ENCODE measurements around the gene KLK14.

Gene KLK14

DNA sequence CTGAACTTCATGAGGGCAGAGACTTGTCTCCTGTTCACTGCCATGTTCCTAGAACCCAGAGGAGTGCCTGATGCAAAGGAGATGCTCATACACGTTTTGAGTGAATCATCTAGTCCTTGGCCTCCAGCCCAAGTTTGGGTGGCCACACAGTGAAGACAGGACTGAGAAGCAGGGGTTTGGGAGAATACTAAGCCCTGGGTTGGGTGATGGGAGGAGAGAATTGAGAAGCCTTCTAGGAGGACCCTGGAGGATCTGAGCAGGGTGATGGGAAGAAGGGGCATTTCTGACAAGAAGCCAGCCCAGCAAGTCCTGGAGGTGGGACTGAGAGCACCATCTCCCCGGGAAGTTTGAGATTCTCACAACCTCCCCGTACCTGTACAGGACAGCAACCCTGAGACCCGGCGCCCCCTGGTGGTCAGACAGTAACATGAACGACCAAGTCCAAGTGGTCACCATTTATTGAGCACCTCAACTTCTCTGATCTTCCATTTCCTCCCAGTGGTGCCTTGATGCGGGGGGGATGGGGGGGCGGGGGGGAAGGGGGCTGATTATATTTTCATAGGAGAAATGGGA, 14.6 kb upstream of the KLK14 start:
- Mint-ChIP-seq H3K4me1 (peaks cover 37% of the 10 kb centered on the region), H3K9me3 (no peaks in the 10 kb centered on the region), H3K27ac (peak overlapping the region in 1 of 2 donors; percentile 29), H3K27me3 (no peaks in the 10 kb centered on the region), H3K4me3 (no peak overlapping the region)
- ATAC-seq (peak; percentile 69), DNase-seq (peak; percentile 53 to 63)

DNA sequence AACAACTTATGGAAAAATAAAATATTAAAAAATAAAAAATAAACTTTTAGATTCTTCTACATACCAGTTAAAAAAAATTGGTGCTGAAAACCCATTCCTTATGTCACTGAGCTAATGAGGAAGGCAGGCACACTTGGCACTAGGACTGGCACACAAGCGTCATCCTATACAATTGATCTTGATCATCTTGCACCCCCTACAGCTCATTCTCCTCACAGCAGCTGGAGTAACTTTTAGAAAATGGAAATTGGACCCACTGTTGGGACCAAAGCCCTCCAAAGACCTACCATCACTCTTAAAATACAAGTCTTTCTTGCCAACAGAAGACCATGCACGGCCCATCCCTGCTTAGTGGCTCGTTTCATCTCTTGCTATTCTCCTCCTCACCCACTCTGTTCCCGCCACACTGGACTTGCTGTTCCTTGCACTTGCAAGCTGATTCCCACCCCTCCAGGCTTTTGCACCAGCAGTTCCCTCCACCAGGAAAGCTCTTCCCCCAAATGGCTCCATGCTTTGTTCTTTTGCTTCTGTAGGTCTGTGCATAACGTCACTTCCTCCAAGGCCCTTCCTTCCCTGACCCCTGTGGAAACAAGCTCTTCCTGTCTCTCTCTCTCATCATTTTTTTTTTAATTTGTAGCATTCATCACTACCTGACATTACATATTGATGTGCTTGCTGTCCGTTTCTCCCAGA, 13.9 kb upstream of the KLK14 start:
- Mint-ChIP-seq H3K4me3 (no peak overlapping the region), H3K27me3 (no peaks in the 10 kb centered on the region), H3K9me3 (no peaks in the 10 kb centered on the region), H3K27ac (no peak overlapping the region), H3K4me1 (peaks cover 37% of the 10 kb centered on the region)
- no peak for ATAC-seq
- DNase-seq, result no peak

DNA sequence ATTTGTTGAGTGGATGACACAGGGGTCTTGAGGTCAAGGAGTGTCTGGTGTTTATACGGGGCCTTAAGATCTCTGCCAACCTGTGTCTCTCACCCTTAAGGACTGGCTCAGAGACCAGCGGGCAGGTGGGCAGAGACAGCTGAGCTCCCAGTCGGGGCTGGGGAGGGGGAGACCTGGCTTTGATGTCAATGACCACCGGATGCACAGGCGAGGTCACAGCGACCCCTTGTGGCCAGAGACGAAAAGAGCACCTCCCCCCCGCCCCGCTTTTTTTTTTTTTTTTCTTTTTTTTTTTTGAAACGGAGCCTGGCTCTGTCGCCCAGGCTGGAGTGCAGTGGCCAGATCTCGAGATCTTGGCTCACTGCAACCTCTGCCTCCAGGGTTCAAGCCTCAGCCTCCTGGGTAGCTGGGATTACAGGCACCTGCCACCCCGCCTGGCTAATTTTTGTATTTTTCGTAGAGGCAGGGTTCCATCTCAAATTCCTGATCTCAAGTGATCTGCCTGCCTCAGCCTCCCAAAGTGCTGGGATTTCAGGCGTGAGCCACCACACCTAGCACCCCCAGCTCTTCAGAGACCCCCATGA, 12.1 kb upstream of the KLK14 start:
- Mint-ChIP-seq H3K4me1 (peaks cover 34% of the 10 kb centered on the region), H3K27ac (no peak overlapping the region), H3K9me3 (no peaks in the 10 kb centered on the region), H3K4me3 (no peak overlapping the region), H3K27me3 (no peaks in the 10 kb centered on the region)
- ATAC-seq, result no peak
- no peak for DNase-seq

- Mint-ChIP-seq H3K4me1 (peaks cover 25% of the 10 kb centered on the region), H3K27me3 (no peaks in the 10 kb centered on the region), H3K9me3 (no peaks in the 10 kb centered on the region), H3K27ac (peak overlapping the region in 1 of 2 donors; percentile 93), H3K4me3 (no peak overlapping the region)
- DNase-seq (no peak), ATAC-seq (no peak)
These were observed 11.0 kb upstream of the KLK14 start for GRCh38 chr19:51093510-51094345.

DNA sequence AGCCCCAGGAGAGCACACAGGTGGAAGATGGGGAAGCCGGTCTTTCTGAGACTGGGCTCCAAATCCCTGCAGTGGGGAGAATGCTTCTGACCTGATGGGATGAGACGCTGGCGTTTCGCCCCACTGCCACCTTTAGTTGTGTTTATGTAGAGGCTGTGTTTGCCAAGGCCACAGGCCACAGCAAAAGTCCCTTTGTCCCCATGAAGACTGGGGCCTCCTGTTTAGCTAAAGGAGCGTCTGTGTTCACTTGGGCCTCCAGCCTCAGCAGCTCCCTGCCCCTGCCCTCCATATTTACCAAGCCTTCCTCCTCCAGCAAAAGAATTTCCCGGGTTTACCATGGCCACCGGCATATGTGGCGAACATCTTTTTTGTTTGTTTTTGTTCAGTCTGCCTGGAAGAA, 10.4 kb upstream of the KLK14 start:
- no peak overlapping the region for H3K4me3 Mint-ChIP-seq
- ATAC-seq, result no peak
- H3K4me1 Mint-ChIP-seq, result peaks cover 25% of the 10 kb centered on the region
- no peaks in the 10 kb centered on the region for H3K9me3 Mint-ChIP-seq
- no peak for DNase-seq
- peak overlapping the region in 1 of 2 donors; percentile 93 for H3K27ac Mint-ChIP-seq
- no peaks in the 10 kb centered on the region for H3K27me3 Mint-ChIP-seq

DNA sequence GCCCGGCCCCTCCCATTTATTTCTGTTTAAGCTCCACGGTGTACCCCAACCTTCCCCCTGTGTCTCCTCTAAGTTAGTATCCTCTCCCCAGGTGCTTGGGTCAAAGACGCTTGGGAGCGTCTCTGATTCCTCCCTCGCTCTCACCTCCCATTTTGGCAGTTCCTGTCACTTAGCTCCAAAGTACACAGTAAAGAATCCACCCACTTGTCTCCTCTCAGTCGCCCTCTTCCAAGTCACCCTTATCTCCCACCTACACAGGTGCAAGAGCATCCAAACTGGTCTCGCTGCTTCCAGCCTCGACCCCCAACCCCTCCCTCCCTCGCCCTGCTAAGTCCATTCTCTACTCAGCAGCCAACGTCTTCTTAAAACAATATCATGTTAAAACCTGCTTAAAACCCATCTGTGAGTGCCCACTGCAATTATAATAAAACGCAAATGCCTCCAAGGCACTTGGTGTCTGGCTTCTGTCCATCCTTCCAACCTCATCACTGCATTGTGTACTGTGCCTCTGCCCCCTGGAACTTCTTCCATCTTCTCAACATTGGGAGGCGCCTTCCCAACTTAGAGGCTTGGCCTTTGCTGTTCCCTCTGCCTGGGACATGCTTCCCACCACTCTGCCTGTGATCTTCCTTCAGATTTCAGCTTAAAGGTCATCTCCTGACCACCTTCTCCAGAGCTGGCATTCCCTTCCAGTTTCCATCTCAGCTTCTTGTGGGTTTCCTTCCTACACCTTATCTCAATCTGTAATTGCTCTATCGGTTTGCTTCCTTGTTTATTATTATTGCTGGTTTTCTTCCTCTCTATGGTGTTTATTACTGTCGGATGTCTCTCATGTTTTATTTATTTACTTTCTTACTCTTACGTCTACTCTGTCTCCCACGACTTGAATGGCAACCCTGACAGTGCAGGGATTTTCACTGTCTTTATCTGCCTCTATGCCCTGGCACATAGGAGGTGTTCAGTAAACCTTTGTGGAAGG, 9.5 kb upstream of the KLK14 start:
- no peak overlapping the region for H3K4me3 Mint-ChIP-seq
- ATAC-seq (no peak), DNase-seq (no peak)
- no peaks in the 10 kb centered on the region for H3K9me3 Mint-ChIP-seq
- peaks cover 18% of the 10 kb centered on the region for H3K4me1 Mint-ChIP-seq
- peak overlapping the region; percentile 0 to 34 for H3K27ac Mint-ChIP-seq
- H3K27me3 Mint-ChIP-seq, result no peaks in the 10 kb centered on the region

GRCh38 chr19:51091126-51091525, 8.4 kb upstream of the KLK14 start:
- DNase-seq (no peak), ATAC-seq (no peak)
- no peaks in the 10 kb centered on the region for H3K27me3 Mint-ChIP-seq
- no peak overlapping the region for H3K4me3 Mint-ChIP-seq
- peaks cover 10% of the 10 kb centered on the region for H3K4me1 Mint-ChIP-seq
- H3K27ac Mint-ChIP-seq, result peak overlapping the region in 1 of 2 donors; percentile 8
- no peaks in the 10 kb centered on the region for H3K9me3 Mint-ChIP-seq

GRCh38 chr19:51090471-51090870, 7.8 kb upstream of the KLK14 start:
- H3K27ac Mint-ChIP-seq, result no peak overlapping the region
- peaks cover 10% of the 10 kb centered on the region for H3K4me1 Mint-ChIP-seq
- no peaks in the 10 kb centered on the region for H3K27me3 Mint-ChIP-seq
- DNase-seq (no peak), ATAC-seq (no peak)
- no peaks in the 10 kb centered on the region for H3K9me3 Mint-ChIP-seq
- H3K4me3 Mint-ChIP-seq, result no peak overlapping the region

DNA sequence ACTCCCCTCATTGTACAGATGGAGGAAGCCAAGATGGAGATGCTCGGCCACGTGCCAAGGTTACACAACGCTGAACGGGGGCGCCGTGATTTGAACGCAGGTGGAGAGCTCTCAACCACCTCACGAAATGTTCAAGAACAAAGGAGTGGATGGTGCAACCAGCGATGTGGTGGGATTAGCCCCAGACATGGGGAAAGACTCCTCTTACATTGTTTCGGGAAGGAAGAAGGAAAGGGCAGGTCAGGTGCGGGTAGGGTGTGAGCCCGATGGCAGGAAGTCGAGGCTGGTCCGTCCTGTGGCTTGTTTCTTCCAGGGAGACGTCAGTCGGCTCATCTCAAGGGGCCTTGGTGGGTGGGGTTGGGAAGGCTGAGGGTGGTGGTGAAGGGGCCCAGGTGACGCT, 7.1 kb upstream of the KLK14 start:
- ATAC-seq (no peak), DNase-seq (no peak)
- no peaks in the 10 kb centered on the region for H3K27me3 Mint-ChIP-seq
- H3K9me3 Mint-ChIP-seq, result no peaks in the 10 kb centered on the region
- peak overlapping the region in 1 of 2 donors; percentile 69 for H3K27ac Mint-ChIP-seq
- no peak overlapping the region for H3K4me3 Mint-ChIP-seq
- peaks cover 10% of the 10 kb centered on the region for H3K4me1 Mint-ChIP-seq

- DNase-seq (no peak), ATAC-seq (no peak)
- Mint-ChIP-seq H3K4me1 (no peaks in the 10 kb centered on the region), H3K27me3 (peaks cover 16% of the 10 kb centered on the region), H3K4me3 (no peak overlapping the region), H3K9me3 (no peaks in the 10 kb centered on the region), H3K27ac (no peak overlapping the region)
These were observed 3.6 kb upstream of the KLK14 start for GRCh38 chr19:51086153-51086850.

DNA sequence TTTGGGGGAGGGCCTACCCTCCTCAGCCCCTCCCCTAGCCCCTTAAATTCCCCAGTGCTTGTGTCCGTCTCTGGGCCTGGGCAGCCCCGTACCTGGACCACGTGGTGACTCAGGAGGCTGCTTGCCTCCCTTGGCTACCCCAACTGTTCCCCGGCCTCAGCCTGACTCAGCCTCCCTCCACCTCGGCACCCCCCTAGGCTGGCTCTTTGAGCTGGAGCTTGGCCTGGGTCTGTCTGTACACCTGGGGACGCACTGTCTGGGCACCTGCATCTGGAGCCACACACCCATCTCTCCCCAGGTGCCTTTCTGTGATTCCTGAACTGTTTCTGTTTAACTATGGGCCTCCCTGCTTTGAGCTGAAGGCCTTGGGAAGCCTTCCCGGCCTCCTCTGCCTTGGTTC, 1.8 kb upstream of the KLK14 start:
- no peak overlapping the region for H3K4me3 Mint-ChIP-seq
- DNase-seq, result no peak
- peaks cover 16% of the 10 kb centered on the region for H3K27me3 Mint-ChIP-seq
- no peaks in the 10 kb centered on the region for H3K4me1 Mint-ChIP-seq
- H3K27ac Mint-ChIP-seq, result no peak overlapping the region
- no peaks in the 10 kb centered on the region for H3K9me3 Mint-ChIP-seq
- ATAC-seq, result no peak

- peaks cover 16% of the 10 kb centered on the region for H3K27me3 Mint-ChIP-seq
- no peak overlapping the region for H3K27ac Mint-ChIP-seq
- no peak overlapping the region for H3K4me3 Mint-ChIP-seq
- ATAC-seq, result no peak
- no peaks in the 10 kb centered on the region for H3K9me3 Mint-ChIP-seq
- DNase-seq, result no peak
- no peaks in the 10 kb centered on the region for H3K4me1 Mint-ChIP-seq
These were observed 1.1 kb upstream of the KLK14 start for GRCh38 chr19:51083783-51084182.

DNA sequence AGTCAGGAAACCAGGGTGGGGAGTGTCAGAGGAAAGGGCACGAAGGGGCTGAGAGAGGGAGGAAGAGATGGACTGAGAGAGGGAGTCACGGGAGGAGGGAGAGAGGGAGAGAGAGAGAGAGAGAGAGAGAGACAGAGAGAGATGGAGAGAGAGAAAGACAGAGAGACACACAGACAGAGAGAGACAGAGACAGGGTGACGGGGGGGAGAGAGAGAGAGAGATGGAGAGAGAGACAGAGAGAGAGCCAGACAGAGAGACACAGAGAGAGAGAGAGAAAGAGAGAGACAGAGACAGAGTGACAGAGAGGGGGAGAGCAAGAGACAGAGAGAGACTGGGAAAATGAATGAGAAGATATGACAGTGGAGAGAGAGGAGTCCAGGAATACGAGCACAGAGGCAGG, 494 bp upstream of the KLK14 start:
- Mint-ChIP-seq H3K9me3 (no peaks in the 10 kb centered on the region), H3K27me3 (peaks cover 16% of the 10 kb centered on the region), H3K27ac (peak overlapping the region in 1 of 2 donors; percentile 1), H3K4me1 (no peaks in the 10 kb centered on the region), H3K4me3 (no peak overlapping the region)
- DNase-seq (no peak), ATAC-seq (no peak)

GRCh38 chr19:51081476-51081875, 1.2 kb downstream of the KLK14 start:
- no peak overlapping the region for H3K27ac Mint-ChIP-seq
- H3K4me1 Mint-ChIP-seq, result no peaks in the 10 kb centered on the region
- H3K4me3 Mint-ChIP-seq, result no peak overlapping the region
- peaks cover 16% of the 10 kb centered on the region for H3K27me3 Mint-ChIP-seq
- H3K9me3 Mint-ChIP-seq, result no peaks in the 10 kb centered on the region
- DNase-seq (no peak), ATAC-seq (no peak)
